ENCODE measurements around the gene IL17F. TPM values are rescaled to one million over a fixed set of nuclear protein-coding genes. Genes with fewer than 3 reads are reported as not detected.

Gene IL17F
- total RNA-seq, 1 experiment from 2014 or later, result not detected

DNA sequence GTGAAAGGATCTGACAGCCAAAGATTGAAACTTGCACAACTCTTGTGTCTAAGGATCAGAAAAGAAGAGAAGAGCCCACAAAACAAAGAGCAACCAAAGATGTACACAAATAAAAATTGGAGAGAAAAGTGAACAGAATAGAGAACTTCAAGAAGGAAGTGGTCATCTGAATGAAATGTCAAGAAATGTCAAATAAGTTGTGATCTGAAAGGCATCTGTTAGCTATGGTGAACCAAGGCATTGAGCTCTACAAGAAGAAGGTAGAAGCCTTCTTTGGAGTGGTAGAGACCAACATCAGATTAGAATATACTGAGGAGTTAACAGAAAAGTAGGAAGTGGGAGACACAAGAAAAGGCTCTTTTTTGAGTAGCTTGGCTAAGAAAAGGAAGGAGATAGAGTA is 28.5 kb downstream of the IL17F start:
- Histone ChIP-seq H3K4me3 (ENCODE audit: low read depth in 2 of 2, low read length in 2 of 2) (no peak overlapping the region), H3K27me3 (ENCODE audit: control insufficient read depth, insufficient read depth, low read length) (peaks cover 11% of the 10 kb centered on the region), H3K4me1 (ENCODE audit: control insufficient read depth, insufficient read depth, low read length) (no peaks in the 10 kb centered on the region), H3K36me3 (ENCODE audit: control insufficient read depth, insufficient read depth, low read length) (no peaks in the 10 kb centered on the region), H3K27ac (ENCODE audit: low read length) (no peak overlapping the region), H3K9me3 (ENCODE audit: control insufficient read depth, insufficient read depth, low read depth, low read length) (no peaks in the 10 kb centered on the region)
- ChIA-PET CTCF (no interaction called here), POLR2A (no interaction called here)
- intact Hi-C loops (cut with micrococcal nuclease; ENCODE audit: unreplicated experiment) (no loop called here), in situ Hi-C loops (cut with HindIII; ENCODE audit: low pct_unique_long_range_greater_than_20kb, low sequenced_read_pairs) (no loop called here)
- DNase-seq (ENCODE audit: low read depth, low spot score), result no peak
- BruUV-seq (replicated peaks), result no TSS peak
- no peak for ATAC-seq
- TF ChIP-seq POLR2AphosphoS5 (IDR thresholded peaks at IDR 0.05; ENCODE audit: low read depth, low read length) (no peak), SIN3A (IDR thresholded peaks at IDR 0.05; ENCODE audit: borderline replicate concordance, insufficient read depth, low read depth, low read length) (no peak), TCF7L2 (IDR thresholded peaks at IDR 0.05; ENCODE audit: low read depth, low read length) (no peak)
- TF ChIP-seq, protein P1, sequence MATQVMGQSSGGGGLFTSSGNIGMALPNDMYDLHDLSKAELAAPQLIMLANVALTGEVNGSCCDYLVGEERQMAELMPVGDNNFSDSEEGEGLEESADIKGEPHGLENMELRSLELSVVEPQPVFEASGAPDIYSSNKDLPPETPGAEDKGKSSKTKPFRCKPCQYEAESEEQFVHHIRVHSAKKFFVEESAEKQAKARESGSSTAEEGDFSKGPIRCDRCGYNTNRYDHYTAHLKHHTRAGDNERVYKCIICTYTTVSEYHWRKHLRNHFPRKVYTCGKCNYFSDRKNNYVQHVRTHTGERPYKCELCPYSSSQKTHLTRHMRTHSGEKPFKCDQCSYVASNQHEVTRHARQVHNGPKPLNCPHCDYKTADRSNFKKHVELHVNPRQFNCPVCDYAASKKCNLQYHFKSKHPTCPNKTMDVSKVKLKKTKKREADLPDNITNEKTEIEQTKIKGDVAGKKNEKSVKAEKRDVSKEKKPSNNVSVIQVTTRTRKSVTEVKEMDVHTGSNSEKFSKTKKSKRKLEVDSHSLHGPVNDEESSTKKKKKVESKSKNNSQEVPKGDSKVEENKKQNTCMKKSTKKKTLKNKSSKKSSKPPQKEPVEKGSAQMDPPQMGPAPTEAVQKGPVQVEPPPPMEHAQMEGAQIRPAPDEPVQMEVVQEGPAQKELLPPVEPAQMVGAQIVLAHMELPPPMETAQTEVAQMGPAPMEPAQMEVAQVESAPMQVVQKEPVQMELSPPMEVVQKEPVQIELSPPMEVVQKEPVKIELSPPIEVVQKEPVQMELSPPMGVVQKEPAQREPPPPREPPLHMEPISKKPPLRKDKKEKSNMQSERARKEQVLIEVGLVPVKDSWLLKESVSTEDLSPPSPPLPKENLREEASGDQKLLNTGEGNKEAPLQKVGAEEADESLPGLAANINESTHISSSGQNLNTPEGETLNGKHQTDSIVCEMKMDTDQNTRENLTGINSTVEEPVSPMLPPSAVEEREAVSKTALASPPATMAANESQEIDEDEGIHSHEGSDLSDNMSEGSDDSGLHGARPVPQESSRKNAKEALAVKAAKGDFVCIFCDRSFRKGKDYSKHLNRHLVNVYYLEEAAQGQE (IDR thresholded peaks at IDR 0.05; ENCODE audit: insufficient read depth in 1 of 2, low read depth in 2 of 2, low read length in 1 of 2), result no peak
- TF ChIP-seq, protein P2, sequence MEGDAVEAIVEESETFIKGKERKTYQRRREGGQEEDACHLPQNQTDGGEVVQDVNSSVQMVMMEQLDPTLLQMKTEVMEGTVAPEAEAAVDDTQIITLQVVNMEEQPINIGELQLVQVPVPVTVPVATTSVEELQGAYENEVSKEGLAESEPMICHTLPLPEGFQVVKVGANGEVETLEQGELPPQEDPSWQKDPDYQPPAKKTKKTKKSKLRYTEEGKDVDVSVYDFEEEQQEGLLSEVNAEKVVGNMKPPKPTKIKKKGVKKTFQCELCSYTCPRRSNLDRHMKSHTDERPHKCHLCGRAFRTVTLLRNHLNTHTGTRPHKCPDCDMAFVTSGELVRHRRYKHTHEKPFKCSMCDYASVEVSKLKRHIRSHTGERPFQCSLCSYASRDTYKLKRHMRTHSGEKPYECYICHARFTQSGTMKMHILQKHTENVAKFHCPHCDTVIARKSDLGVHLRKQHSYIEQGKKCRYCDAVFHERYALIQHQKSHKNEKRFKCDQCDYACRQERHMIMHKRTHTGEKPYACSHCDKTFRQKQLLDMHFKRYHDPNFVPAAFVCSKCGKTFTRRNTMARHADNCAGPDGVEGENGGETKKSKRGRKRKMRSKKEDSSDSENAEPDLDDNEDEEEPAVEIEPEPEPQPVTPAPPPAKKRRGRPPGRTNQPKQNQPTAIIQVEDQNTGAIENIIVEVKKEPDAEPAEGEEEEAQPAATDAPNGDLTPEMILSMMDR (IDR thresholded peaks at IDR 0.05), result no peak

DNA sequence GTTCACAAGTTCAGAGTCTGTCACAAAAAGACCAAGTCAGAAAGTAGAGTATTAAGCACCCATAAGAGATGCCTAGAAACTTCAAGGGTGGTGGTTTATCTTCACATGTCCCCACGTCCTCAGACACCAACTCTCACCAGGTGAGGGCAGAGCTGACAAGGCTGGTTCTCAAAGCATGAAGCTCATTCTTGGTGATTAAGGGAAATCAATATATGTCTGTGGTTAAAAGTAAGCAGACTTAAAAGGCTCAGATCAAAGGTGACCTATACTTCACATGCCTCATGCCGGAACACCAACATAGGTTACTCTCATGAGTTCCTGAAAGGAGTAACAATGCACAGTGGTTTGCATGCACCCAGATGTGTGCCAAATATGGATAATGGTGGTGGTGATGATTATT is 31.2 kb downstream of the IL17F start:
- ChIA-PET CTCF (no interaction called here), POLR2A (no interaction called here)
- ATAC-seq (no peak), DNase-seq (ENCODE audit: low read depth, low spot score) (no peak)
- Histone ChIP-seq H3K27ac (ENCODE audit: low read length) (no peak overlapping the region), H3K36me3 (ENCODE audit: control insufficient read depth, insufficient read depth, low read length) (no peaks in the 10 kb centered on the region), H3K4me3 (ENCODE audit: low read depth in 2 of 2, low read length in 2 of 2) (no peak overlapping the region), H3K9me3 (ENCODE audit: control insufficient read depth, insufficient read depth, low read depth, low read length) (no peaks in the 10 kb centered on the region), H3K27me3 (ENCODE audit: control insufficient read depth, insufficient read depth, low read length) (peaks cover 9% of the 10 kb centered on the region), H3K4me1 (ENCODE audit: control insufficient read depth, insufficient read depth, low read length) (no peaks in the 10 kb centered on the region)
- in situ Hi-C loops (cut with HindIII; ENCODE audit: low pct_unique_long_range_greater_than_20kb, low sequenced_read_pairs), result no loop called here
- intact Hi-C loops (cut with micrococcal nuclease; ENCODE audit: unreplicated experiment), result no loop called here
- no TSS peak for BruUV-seq (replicated peaks)
- TF ChIP-seq, protein P2 (IDR thresholded peaks at IDR 0.05), result no peak
- no peak for TF ChIP-seq POLR2AphosphoS5 (IDR thresholded peaks at IDR 0.05; ENCODE audit: low read depth, low read length)
- TF ChIP-seq, protein P1 (IDR thresholded peaks at IDR 0.05; ENCODE audit: insufficient read depth in 1 of 2, low read depth in 2 of 2, low read length in 1 of 2), result no peak
- TF ChIP-seq SIN3A (IDR thresholded peaks at IDR 0.05; ENCODE audit: borderline replicate concordance, insufficient read depth, low read depth, low read length), result no peak
- no peak for TF ChIP-seq TCF7L2 (IDR thresholded peaks at IDR 0.05; ENCODE audit: low read depth, low read length)

Measured in Panc1 (cell line).